Gastroesophageal sphincter (tissue), 4 donors: ENCODE results near the gene ARPC5. TPM values are rescaled to one million over a fixed set of nuclear protein-coding genes. Genes with fewer than 3 reads are reported as not detected.
"Not testable (repeated sequence)": the region's sequence is repeated elsewhere in the genome, so short reads cannot be mapped to it uniquely, and the experiment has no call there.

ENCODE experiments used
- ATAC-seq: fragments of 150-250 bp; one replicate; pipeline ENCODE4 v1.9.1; 2016; ENCODE audit warnings: mild to moderate bottlenecking, moderate library complexity
- H3K27ac ChIP-seq, 4 donors: fragments of 200-600 bp; sonication (generic) in 3 of 4; 1 replicate in 3 of 4; 2 replicates in 1 of 4; pipeline ENCODE4 v1.5.1; 2016 to 2019
- H3K27me3 ChIP-seq: fragments of 200-600 bp; sonication (generic); one replicate; pipeline ENCODE4 v1.5.1; 2019
- H3K36me3 ChIP-seq, 2 donors: fragments of 200-600 bp; sonication (generic); one replicate each; pipeline ENCODE4 v1.5.1; 2019; ENCODE audit warnings: control low read depth in 1 of 2
- H3K4me1 ChIP-seq, 3 donors: fragments of 200-600 bp; sonication (generic); 1 replicate in 2 of 3; 2 replicates in 1 of 3; pipeline ENCODE4 v1.5.1; 2016 to 2019; ENCODE audit warnings: control low read depth in 2 of 3
- H3K4me3 ChIP-seq, 2 donors: fragments of 200-600 bp; sonication (generic); one replicate each; pipeline ENCODE4 v1.5.1; 2019; ENCODE audit warnings: mild to moderate bottlenecking in 1 of 2, moderate library complexity in 1 of 2
- H3K9me3 ChIP-seq, 3 donors: fragments of 200-600 bp; sonication (generic); one replicate each; pipeline ENCODE4 v1.5.1; 2017 to 2019; ENCODE audit warnings: control low read depth in 2 of 3
- CTCF ChIP-seq, 4 experiments: fragments of 200-600 bp in 2 of 4; fragments of 450-650 bp in 2 of 4; sonication (generic) in 1 of 4; IDR thresholded peaks; one replicate each; pipeline ENCODE4 v1.5.1; 2017 to 2019; ENCODE audit warnings: antibody characterized with exemption in 4 of 4, mild to moderate bottlenecking in 2 of 4, moderate library complexity in 2 of 4
- EP300 ChIP-seq: sonication (generic); formaldehyde crosslinking; IDR thresholded peaks from one replicate; pipeline ENCODE4 v1.6.1; 2017; ENCODE audit warnings: antibody characterized with exemption, mild to moderate bottlenecking
- POLR2A ChIP-seq, 2 donors: fragments of 450-650 bp; IDR thresholded peaks; one replicate each; pipeline ENCODE4 v1.6.1; 2017; ENCODE audit warnings: antibody characterized with exemption in 2 of 2, mild to moderate bottlenecking in 2 of 2, moderate library complexity in 1 of 2
- POLR2AphosphoS5 ChIP-seq: sonication (generic); formaldehyde crosslinking; IDR thresholded peaks from one replicate; pipeline ENCODE4 v1.6.1; 2017; ENCODE audit warnings: antibody characterized with exemption
- WGBS, 2 donors: methylation state at CpG; one replicate each; pipeline ENCODE4 v1.1.5; 2018; ENCODE audit warnings: low coverage in 1 of 2; 5-methylcytosine and 5-hydroxymethylcytosine counted together
- total RNA-seq, 4 donors: library from RNA; depleted of rRNA; stranded (reverse); fragments of >200 nt; gene quantifications; one replicate each; pipeline ENCODE4 v1.1.0, GENCODE V29; 2016

ARPC5 gene
- total RNA-seq, 4 donors from 2014 or later, result 66.8 to 154 (median 87.5) TPM

GRCh38 chr1:183632114-183632513, 3.5 kb downstream of the ARPC5 start:
- peaks cover 0 to 34% of the 10 kb centered on the region in 2 donors for H3K36me3 ChIP-seq
- WGBS, 2 donors, result 7 to 33% methylated on average over 2 of the region's 2 CpGs
- H3K4me1 ChIP-seq, result peaks cover 6 to 74% (median 16%) of the 10 kb centered on the region in 3 donors
- H3K27ac ChIP-seq, result peak overlapping the region; percentile 94 to 98 (median 96)
- TF ChIP-seq EP300 (no peak), POLR2AphosphoS5 (peak; percentile 80), POLR2A (IDR thresholded peaks at IDR 0.05) (no peak), CTCF (IDR thresholded peaks at IDR 0.05) (no peak)
- no peak for ATAC-seq
- H3K4me3 ChIP-seq, result peak overlapping the region; percentile 76 to 81
- no peaks in the 10 kb centered on the region for H3K27me3 ChIP-seq
- no peaks in the 10 kb centered on the region for H3K9me3 ChIP-seq

GRCh38 chr1:183630748-183631147, 4.8 kb downstream of the ARPC5 start:
- H3K27ac ChIP-seq, result peak overlapping the region; percentile 2 to 96 (median 94)
- TF ChIP-seq CTCF (IDR thresholded peaks at IDR 0.05), result no peak
- no peak for TF ChIP-seq POLR2AphosphoS5
- TF ChIP-seq EP300, result no peak
- no peak for TF ChIP-seq POLR2A (IDR thresholded peaks at IDR 0.05)
- H3K27me3 ChIP-seq, result no peaks in the 10 kb centered on the region
- peaks cover 0 to 41% of the 10 kb centered on the region in 2 donors for H3K36me3 ChIP-seq
- 6 to 20% methylated on average over 2 of the region's 2 CpGs for WGBS, 2 donors
- H3K9me3 ChIP-seq, result no peaks in the 10 kb centered on the region
- no peak for ATAC-seq
- peak overlapping the region; percentile 12 to 76 for H3K4me3 ChIP-seq
- peaks cover 17 to 77% (median 23%) of the 10 kb centered on the region in 3 donors for H3K4me1 ChIP-seq

- no peak overlapping the region for H3K27ac ChIP-seq
- H3K27me3 ChIP-seq, result no peaks in the 10 kb centered on the region
- no peak overlapping the region for H3K4me3 ChIP-seq
- H3K9me3 ChIP-seq, result no peaks in the 10 kb centered on the region
- no peak for ATAC-seq
- peaks cover 0 to 62% of the 10 kb centered on the region in 2 donors for H3K36me3 ChIP-seq
- peaks cover 19 to 85% (median 26%) of the 10 kb centered on the region in 3 donors for H3K4me1 ChIP-seq
- no peak for TF ChIP-seq POLR2AphosphoS5
- no peak for TF ChIP-seq EP300
- no peak for TF ChIP-seq CTCF (IDR thresholded peaks at IDR 0.05)
- TF ChIP-seq POLR2A (IDR thresholded peaks at IDR 0.05), result no peak
These were observed 7.0 kb downstream of the ARPC5 start for GRCh38 chr1:183628537-183628936.

- not testable (repeated sequence) for H3K4me3 ChIP-seq, ATAC-seq, H3K27me3 ChIP-seq, H3K9me3 ChIP-seq
- H3K4me1 ChIP-seq, result peaks cover 23 to 74% (median 26%) of the 10 kb centered on the region in 3 donors
- H3K27ac ChIP-seq, result peak overlapping the region in 3 of 4 donors; percentile 25 to 51 (median 34)
- H3K36me3 ChIP-seq, result peaks cover 0 to 68% of the 10 kb centered on the region in 2 donors
- 2 to 11% methylated on average over 3 of the region's 3 CpGs for WGBS, 2 donors
These were observed 9.3 kb downstream of the ARPC5 start for GRCh38 chr1:183626236-183626635.

GRCh38 chr1:183622884-183623785, 12.4 kb downstream of the ARPC5 start:
- Histone ChIP-seq H3K4me3 (no peak overlapping the region), H3K36me3 (peaks cover 0 to 42% of the 10 kb centered on the region in 2 donors), H3K9me3 (no peaks in the 10 kb centered on the region), H3K27ac (peak overlapping the region in 3 of 4 donors; percentile 20 to 67 (median 25)), H3K27me3 (no peaks in the 10 kb centered on the region), H3K4me1 (peaks cover 13 to 43% (median 18%) of the 10 kb centered on the region in 3 donors)
- 45 to 58% methylated on average over 6 to 9 of the region's 10 CpGs for WGBS, 2 donors
- peak; percentile 83 for ATAC-seq
- no peak for TF ChIP-seq POLR2A (IDR thresholded peaks at IDR 0.05)
- TF ChIP-seq CTCF (IDR thresholded peaks at IDR 0.05), result peak in 3 of 4 experiments; percentile 27 to 62 (median 59)
- peak; percentile 10 for TF ChIP-seq POLR2AphosphoS5
